Ammon's horn (tissue), 1 donor: ENCODE measurements around the gene PTPRK.

Source experiments
- DNase-seq: peaks from one replicate; pipeline ENCODE4 v3.0.0-alpha.2; 2016; ENCODE audit warnings: low spot score

The PTPRK gene

GRCh38 chr6:128345278-128345677, 175.1 kb downstream of the PTPRK start:
- DNase-seq: no peak

- DNase-seq: no peak
Measured at GRCh38 chr6:128343706-128344105, 176.7 kb downstream of the PTPRK start.

- no peak for DNase-seq
Measured at GRCh38 chr6:128339635-128340450, 180.6 kb downstream of the PTPRK start.

GRCh38 chr6:128337619-128338018, 182.8 kb downstream of the PTPRK start:
- no peak for DNase-seq

GRCh38 chr6:128336436-128337095, 183.8 kb downstream of the PTPRK start:
- DNase-seq: no peak

GRCh38 chr6:128335963-128336362, 184.4 kb downstream of the PTPRK start:
- no peak for DNase-seq

GRCh38 chr6:128333581-128334223, 186.7 kb downstream of the PTPRK start:
- DNase-seq: no peak

GRCh38 chr6:128327890-128328289, 192.5 kb downstream of the PTPRK start:
- no peak for DNase-seq

GRCh38 chr6:128323011-128323410, 197.4 kb downstream of the PTPRK start:
- peak; percentile 30 for DNase-seq

- DNase-seq: no peak
Measured at GRCh38 chr6:128319946-128320345, 200.5 kb downstream of the PTPRK start.

- DNase-seq: no peak
Measured at GRCh38 chr6:128319157-128319556, 201.2 kb downstream of the PTPRK start.

- DNase-seq: no peak
Measured at GRCh38 chr6:128316258-128316929, 204.0 kb downstream of the PTPRK start.

GRCh38 chr6:128314190-128314589, 206.2 kb downstream of the PTPRK start:
- no peak for DNase-seq

GRCh38 chr6:128311944-128312570, 208.3 kb downstream of the PTPRK start:
- DNase-seq: no peak

- DNase-seq: no peak
Measured at GRCh38 chr6:128310451-128310850, 209.9 kb downstream of the PTPRK start.

GRCh38 chr6:128307671-128308070, 212.7 kb downstream of the PTPRK start:
- DNase-seq: no peak

GRCh38 chr6:128305976-128306375, 214.4 kb downstream of the PTPRK start:
- DNase-seq: no peak

GRCh38 chr6:128305228-128305627, 215.2 kb downstream of the PTPRK start:
- no peak for DNase-seq

- DNase-seq: no peak
Measured at GRCh38 chr6:128303870-128304269, 216.5 kb downstream of the PTPRK start.

GRCh38 chr6:128302942-128303341, 217.5 kb downstream of the PTPRK start:
- no peak for DNase-seq

GRCh38 chr6:128295670-128296069, 224.7 kb downstream of the PTPRK start:
- no peak for DNase-seq

GRCh38 chr6:128290221-128290620, 230.2 kb downstream of the PTPRK start:
- DNase-seq: no peak
